HG03064 (cell line): ENCODE results near the gene ABHD16B.
"Not testable (repeated sequence)": the region's sequence is repeated elsewhere in the genome, so short reads cannot be mapped to it uniquely, and the experiment has no call there.

Experiments used
- ATAC-seq: cut with Tn5 transposase; IDR thresholded peaks from one replicate; pipeline ENCODE4 v1.9.1; 2021; ENCODE audit warnings: low read depth; ENCODE audit not compliant: unreplicated experiment

The ABHD16B gene

GRCh38 chr20:63874241-63874640, 12.9 kb downstream of the ABHD16B start:
- not testable (repeated sequence) for ATAC-seq

GRCh38 chr20:63876489-63877036, 15.3 kb downstream of the ABHD16B start:
- ATAC-seq: no peak

DNA sequence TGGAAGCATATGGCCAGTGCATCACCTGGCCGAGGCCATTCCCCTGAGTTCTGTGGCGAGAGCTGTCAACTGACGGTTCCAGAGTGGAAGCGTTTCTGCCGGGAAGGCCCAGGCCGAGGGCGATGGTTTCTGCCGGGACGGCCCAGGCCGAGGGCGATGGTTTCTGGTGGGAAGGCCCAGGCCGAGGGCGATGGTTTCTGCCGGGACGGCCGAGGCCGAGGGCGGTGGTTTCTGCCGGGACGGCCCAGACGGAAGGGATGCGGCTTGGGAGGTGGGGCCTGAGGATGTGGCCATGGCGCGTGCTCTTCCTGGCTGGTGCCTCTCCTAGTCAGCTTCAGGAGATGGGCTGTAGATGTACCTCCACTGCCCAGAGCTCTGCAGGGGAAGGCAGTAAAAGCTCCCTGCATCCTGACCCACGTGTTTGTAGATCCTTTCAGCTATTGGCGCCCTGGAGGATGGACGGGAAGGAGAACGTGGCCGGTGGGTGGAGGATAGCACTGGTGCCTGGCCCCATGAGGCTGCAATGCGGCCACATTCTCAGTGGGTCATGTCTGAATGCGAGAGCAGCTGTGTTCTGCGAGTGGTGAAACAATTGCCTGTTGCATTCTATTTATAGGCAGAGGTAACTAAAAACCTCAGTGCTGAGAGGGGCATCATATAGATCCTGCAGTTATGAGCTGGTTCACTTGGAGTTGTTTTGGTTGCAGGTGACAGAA, 16.6 kb downstream of the ABHD16B start:
- ATAC-seq: no peak

- no peak for ATAC-seq
Measured at GRCh38 chr20:63878899-63879663, 17.8 kb downstream of the ABHD16B start.

GRCh38 chr20:63880901-63881300, 19.6 kb downstream of the ABHD16B start:
- not testable (repeated sequence) for ATAC-seq

- no peak for ATAC-seq
Measured at GRCh38 chr20:63881451-63882226, 20.3 kb downstream of the ABHD16B start.

DNA sequence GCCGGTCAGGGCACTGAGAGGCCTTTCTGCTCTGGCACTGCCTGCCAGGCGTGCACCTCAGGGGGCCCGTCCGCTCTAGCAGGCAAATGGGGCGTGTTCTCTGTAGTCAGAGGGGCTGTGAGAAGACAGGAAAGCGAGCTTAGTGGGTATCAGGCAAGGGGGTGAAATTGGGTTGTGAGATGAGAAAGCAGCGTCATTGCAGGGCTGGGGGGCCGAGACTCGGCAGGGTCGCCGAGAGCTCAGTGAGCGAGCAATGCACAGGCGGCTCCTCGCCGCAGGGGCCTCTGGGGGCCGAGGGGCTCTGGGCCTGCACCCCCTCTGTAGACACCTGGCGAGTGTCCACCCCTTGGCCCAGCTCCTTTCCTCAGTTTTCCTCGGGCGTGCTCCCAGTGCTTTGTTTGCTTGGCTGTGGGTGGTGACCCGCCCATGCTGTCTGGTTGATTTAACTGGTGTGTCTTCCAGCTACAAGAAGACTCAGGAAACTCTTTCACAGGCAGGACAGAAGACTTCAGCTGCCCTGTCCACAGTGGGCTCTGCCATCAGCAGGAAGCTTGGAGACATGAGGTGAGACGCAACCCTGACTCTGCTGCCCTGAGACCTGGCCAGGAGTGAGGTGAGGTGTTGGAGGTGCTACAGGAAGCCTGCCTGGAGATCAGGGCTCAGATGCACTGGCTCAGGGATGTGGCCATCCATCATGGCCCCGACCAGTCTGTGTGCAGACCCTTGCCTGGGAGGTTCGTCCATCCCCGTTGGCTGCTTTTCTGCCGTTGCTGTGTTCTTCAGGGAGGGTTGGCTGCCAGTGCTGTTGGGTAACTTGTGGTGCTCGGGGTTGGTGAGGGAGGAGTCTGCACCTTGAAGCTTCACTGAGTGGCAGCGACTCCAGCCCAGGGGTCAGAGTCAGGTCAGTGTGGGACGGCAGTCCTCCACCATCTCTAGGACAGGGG, 21.2 kb downstream of the ABHD16B start:
- ATAC-seq: no peak

- ATAC-seq: no peak
Measured at GRCh38 chr20:63883201-63883593, 21.9 kb downstream of the ABHD16B start.

- no peak for ATAC-seq
Measured at GRCh38 chr20:63884506-63885263, 23.4 kb downstream of the ABHD16B start.

DNA sequence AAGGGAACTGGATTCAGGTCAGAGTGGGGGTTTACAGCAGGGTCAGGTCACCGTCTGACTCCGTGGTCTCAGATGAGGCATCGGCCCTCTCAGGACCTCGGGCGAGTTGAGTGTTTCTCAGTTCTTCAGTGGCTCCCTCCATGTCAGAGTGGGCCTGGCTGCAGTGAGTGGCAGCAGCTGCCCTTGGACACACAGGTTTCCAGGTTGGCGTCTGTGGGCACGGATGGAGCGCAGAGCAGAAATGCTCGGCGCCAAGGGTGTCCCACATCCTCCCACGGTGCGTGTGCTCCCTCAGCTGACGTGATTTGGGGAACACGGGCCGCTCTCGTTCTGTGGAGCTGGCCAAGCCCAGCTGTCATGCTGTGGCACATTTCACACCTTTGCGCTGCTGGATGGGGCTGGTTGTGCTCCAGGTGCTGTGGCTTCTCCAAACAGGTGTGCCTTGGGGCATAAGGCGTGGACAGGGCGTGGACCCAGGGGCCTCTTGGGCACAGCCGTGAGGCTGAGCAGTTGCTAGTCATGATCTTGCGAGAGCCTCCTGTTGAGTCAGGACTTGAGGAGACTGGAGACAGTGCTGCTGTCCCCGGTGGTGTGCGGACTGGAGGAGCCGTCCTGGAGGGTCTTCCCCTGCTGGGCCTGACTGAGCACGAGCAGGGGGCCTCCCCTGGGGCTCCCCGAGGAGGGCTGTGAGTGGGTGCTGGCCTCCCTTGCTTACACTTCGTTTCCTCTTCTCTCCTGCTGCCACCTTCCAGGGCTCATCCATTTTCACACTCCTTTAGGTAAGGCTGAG, 24.2 kb downstream of the ABHD16B start:
- ATAC-seq: no peak

- ATAC-seq: no peak
Measured at GRCh38 chr20:63886054-63886419, 24.7 kb downstream of the ABHD16B start.

DNA sequence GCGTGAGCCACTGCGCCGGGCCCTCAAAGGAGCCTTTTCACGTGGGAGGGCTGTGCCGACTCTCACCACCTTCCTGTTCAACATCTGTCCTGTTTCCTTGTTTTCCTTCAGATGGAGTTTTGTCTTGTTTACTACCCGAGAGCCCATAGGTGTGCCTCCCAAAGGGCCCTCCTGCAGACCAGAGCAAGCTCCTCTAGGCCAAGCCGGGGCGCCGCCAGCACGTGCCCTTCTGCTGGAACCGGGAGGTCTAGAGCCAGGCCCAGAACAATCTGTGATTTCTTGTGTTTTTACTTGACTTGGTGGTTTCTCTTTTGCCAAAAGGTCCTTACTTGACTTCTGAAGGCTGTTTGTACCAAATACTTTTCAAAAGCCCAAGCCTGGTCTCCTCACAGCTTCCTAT, 25.6 kb downstream of the ABHD16B start:
- no peak for ATAC-seq

GRCh38 chr20:63889241-63890200, 28.2 kb downstream of the ABHD16B start:
- no peak for ATAC-seq

DNA sequence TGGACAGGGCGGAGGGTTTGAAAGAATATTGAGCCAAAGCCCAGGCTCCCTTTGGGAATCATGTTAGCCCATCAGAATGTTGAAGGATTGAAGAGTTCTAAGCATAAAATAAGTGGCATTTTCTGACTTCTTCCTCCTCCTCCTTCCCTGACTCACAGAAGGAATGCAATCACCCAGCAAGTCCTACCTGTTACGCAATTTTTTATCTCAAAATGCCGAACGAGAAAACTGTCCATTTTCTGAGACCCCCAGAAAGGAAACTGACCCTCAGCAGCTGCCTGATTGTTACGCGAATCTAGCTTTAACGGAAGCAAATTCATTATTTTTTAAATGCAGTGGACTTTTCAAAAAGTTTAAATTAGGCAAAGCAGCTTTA, 28.9 kb downstream of the ABHD16B start:
- no peak for ATAC-seq

GRCh38 chr20:63890616-63891015, 29.3 kb downstream of the ABHD16B start:
- ATAC-seq: no peak

- ATAC-seq: no peak
Measured at GRCh38 chr20:63891061-63892002, 30.0 kb downstream of the ABHD16B start.
